Naive B cell (primary cell): ENCODE measurements around the gene RXRA. TPM values are rescaled to one million over a fixed set of nuclear protein-coding genes. Genes with fewer than 3 reads are reported as not detected.
A peak's percentile ranks its signal among the peaks of the same experiment; 100 is the strongest.

ENCODE experiments used
- ATAC-seq, 2 donors: fragments of 150-1000 bp; cut with Tn5 transposase; 2 replicates each; pipeline ENCODE4 v1.10.0; 2021; ENCODE audit warnings: low read depth in 2 of 2, mild to moderate bottlenecking in 2 of 2, moderate library complexity in 2 of 2
- DNase-seq: peaks from one replicate; pipeline ENCODE4 v3.0.0; 2022
- H3K27ac Mint-ChIP-seq, 6 donors: one replicate each; pipeline ENCODE4 v1.8.0; 2020 to 2022; ENCODE audit warnings: mild to moderate bottlenecking in 6 of 6, mixed read lengths in 6 of 6, moderate library complexity in 5 of 6, inconsistent platforms in 2 of 6
- H3K27me3 Mint-ChIP-seq, 3 donors: one replicate each; pipeline ENCODE4 v1.8.0; 2021 to 2022; ENCODE audit warnings: mixed read lengths in 3 of 3, mild to moderate bottlenecking in 1 of 3
- H3K36me3 Mint-ChIP-seq, 2 donors: one replicate each; pipeline ENCODE4 v1.8.0; 2020 to 2022; ENCODE audit warnings: mixed read lengths in 2 of 2, inconsistent platforms in 1 of 2, mild to moderate bottlenecking in 1 of 2
- H3K4me1 Mint-ChIP-seq, 3 donors: one replicate each; pipeline ENCODE4 v1.8.0; 2020 to 2022; ENCODE audit warnings: mixed read lengths in 3 of 3, inconsistent platforms in 1 of 3, mild to moderate bottlenecking in 1 of 3, moderate library complexity in 1 of 3
- H3K4me3 Mint-ChIP-seq, 8 donors: one replicate each; pipeline ENCODE4 v1.8.0; 2020 to 2022; ENCODE audit warnings: mild to moderate bottlenecking in 8 of 8, mixed read lengths in 8 of 8, moderate library complexity in 8 of 8, inconsistent platforms in 2 of 8
- H3K9me3 Mint-ChIP-seq, 7 donors: one replicate each; pipeline ENCODE4 v1.8.0; 2020 to 2022; ENCODE audit warnings: mixed read lengths in 7 of 7, mild to moderate bottlenecking in 5 of 7, inconsistent platforms in 2 of 7, moderate library complexity in 1 of 7
- polyA plus RNA-seq, 6 donors: library from polyadenylated mRNA; unstranded; fragments of 300-500 nt; fragmentation: Illumina TruSeq; gene quantifications; one replicate each; pipeline ENCODE4 v1.2.3, GENCODE V29; 2021; ENCODE audit warnings: low read depth in 6 of 6

RXRA gene
- polyA plus RNA-seq, 6 donors from 2014 or later, result 0.31 to 0.76 (median 0.50) TPM; not detected in 1

DNA sequence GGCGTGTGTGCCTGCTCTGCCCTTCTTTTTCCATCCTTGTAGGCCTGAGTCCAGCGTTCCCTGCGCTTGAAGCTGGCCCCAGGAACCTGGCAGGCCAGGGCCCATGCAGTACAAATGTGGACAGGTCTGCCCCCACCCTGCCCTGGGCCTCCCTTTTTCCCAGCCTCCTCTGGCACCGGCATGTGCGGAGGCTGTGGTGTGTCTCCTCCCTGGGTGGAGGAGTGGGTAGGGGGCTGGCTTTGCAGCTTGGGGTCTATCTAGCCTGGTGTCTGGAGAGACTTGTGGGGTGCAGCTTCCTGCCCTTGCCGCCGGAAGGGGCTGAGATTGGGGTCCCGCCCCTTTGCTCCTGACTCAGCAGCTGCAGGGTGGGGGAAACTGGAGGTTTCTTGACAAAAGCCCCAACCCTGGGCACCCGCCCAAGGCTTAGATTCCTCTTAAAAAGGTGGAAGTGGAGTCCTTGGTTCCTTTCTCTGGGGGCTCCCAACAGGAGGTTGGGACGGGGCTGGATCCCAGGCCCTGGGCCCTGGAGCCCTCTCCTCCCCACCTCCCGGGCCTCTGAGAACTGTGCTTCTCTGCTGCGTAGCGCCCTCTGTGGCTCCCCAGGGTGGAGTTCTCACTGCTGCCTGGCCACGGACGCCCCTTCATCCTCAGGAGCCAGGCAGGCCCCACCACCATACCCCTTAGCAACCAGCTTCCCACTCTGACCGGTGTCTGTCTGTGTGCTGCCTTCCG is 18.0 kb downstream of the RXRA start:
- peak; percentile 37 to 38 for ATAC-seq
- H3K4me3 Mint-ChIP-seq, result peak overlapping the region in 1 of 8 donors; percentile 41
- H3K27ac Mint-ChIP-seq, result peak overlapping the region in 3 of 6 donors; percentile 38 to 51 (median 47)
- no peaks in the 10 kb centered on the region for H3K36me3 Mint-ChIP-seq
- H3K4me1 Mint-ChIP-seq, result peaks cover 36 to 48% (median 41%) of the 10 kb centered on the region in 3 donors
- DNase-seq, result peak; percentile 12
- H3K9me3 Mint-ChIP-seq, result no peaks in the 10 kb centered on the region
- peaks cover 0 to 25% (median 0%) of the 10 kb centered on the region in 3 donors for H3K27me3 Mint-ChIP-seq

DNA sequence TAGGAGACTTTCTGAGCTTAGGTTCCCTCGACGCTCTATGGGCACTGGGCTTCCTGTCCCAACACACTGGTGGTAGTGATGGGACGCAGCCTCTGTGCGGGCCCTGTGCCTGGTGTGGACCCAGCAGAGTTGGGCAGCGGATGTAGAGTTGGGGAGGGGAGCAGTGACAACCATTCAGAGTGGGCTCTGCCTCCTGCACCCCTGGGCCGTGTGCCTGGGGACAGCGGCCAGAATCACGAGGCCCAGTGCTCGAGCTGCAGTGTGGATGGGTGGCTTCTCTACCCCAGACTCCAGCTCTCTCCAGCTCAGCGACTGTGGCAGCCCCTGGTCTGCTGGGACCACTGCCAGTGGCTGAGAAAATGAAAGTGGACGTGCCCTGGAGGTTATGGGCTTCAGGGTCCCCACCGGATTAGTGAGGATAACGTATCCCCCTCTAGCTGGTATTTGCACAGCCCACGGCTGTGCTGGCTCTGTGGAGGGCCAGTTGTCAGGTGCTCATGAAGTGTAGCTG is 18.6 kb downstream of the RXRA start:
- no peak for ATAC-seq
- peak overlapping the region in 1 of 8 donors; percentile 8 for H3K4me3 Mint-ChIP-seq

DNA sequence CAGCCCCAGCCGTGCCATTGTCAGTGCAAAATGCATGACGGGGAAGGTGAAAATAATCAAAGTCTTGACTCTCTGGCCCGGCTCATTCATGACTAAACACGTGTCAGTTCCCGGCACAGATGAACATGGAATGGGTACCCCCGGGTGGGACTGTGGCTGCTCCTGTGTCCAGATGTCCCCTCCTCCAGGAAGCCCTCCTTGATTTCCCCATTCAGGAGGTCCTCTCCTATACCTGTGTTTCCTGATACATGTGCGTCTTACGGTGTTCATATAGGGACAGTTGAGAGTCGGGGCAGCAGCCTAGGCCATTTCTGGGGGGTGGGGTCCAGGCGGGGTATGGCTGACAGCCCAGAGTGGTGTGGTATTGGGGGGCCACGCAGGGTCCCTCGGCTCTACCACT is 19.5 kb downstream of the RXRA start:
- Mint-ChIP-seq H3K27ac (no peak overlapping the region), H3K9me3 (no peaks in the 10 kb centered on the region), H3K4me1 (peaks cover 34 to 45% (median 41%) of the 10 kb centered on the region in 3 donors), H3K36me3 (no peaks in the 10 kb centered on the region), H3K27me3 (peaks cover 0 to 25% (median 0%) of the 10 kb centered on the region in 3 donors), H3K4me3 (no peak overlapping the region)
- DNase-seq, result no peak
- ATAC-seq, result no peak

More for the DNA sequence above, 18.6 kb downstream of the RXRA start:
- peak overlapping the region in 2 of 6 donors; percentile 47 to 51 for H3K27ac Mint-ChIP-seq
- H3K9me3 Mint-ChIP-seq, result no peaks in the 10 kb centered on the region
- H3K4me1 Mint-ChIP-seq, result peaks cover 36 to 48% (median 41%) of the 10 kb centered on the region in 3 donors
- no peak for DNase-seq
- no peaks in the 10 kb centered on the region for H3K36me3 Mint-ChIP-seq
- peaks cover 0 to 25% (median 0%) of the 10 kb centered on the region in 3 donors for H3K27me3 Mint-ChIP-seq

DNA sequence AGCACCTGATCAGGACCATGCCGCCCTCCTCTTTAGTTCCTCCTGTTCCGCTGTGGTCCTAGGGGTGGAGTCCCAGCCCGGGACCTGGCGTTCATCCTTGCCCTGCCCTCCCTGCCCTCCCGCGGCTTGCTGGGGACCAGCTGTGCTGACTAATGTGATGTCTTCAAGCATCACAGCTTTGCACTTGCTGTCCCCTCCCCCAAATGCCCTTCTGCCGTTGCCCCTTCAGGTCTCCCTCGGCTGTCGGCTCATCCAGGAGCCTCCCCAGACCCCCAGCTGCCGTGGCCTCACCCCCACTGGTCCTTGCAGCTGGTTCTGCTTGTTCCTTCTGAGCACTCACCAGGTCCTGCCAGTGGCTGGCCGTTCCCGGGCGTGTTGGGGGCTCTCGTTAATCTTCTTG is 19.9 kb downstream of the RXRA start:
- Mint-ChIP-seq H3K4me3 (no peak overlapping the region), H3K9me3 (no peaks in the 10 kb centered on the region), H3K27ac (peak overlapping the region in 1 of 6 donors; percentile 76), H3K4me1 (peaks cover 31 to 41% (median 41%) of the 10 kb centered on the region in 3 donors), H3K27me3 (peaks cover 0 to 25% (median 0%) of the 10 kb centered on the region in 3 donors), H3K36me3 (no peaks in the 10 kb centered on the region)
- DNase-seq (no peak), ATAC-seq (no peak)

DNA sequence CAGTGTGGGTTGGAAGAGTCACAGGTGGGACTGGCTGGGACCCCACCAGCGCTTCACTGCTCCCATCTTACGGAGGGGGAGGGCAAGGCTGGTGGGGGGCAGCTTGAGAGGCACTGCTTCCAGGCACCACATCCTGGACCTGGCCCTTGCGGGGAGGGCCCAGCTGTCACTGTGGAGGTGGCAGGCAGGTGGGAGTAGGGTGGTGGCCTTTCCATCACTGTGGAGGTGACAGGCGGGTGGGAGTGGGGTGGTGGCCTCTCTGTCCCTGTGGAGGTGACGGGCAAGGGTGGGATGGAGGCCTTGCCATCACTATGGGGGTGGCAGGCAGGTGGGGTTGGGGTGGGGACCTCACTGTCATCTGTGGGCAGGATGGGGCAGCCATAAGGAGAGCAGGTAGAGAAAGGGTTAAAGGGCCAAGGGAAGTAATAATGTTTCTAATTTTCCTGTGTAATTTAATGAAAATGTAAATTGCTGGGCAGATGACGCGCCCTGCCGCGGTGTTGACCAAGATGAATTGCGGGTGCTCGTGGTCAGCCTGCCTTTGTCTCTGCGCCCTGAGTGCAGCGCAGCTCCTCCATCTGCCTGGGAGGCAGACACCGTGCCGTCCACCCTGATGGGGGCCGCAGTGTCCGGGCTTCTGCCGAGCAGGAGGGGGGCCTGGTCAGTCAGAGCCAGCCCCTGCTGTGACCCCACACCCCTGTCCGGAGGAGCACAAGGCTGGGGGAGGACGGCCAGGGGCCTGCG is 20.8 kb downstream of the RXRA start:
- no peaks in the 10 kb centered on the region for H3K9me3 Mint-ChIP-seq

DNA sequence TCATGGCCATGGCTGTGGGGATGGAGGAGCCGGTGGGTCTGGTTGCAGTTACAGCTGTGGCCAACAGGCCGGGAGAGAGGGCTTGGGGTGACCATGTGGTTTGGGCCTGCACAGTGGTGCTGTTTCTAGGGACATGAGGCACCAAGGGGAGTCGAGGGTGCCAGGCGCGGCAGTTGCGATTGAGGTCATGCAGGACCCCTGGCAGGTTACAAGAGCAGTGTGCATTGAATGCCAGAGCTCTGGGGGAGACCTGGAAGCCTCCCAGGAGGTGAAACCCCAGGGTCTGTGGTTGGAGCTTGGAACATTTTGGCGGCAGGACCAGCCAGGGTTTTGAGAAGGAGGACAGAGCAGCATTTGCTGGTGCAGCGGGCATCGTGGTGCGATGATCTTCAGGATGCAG is 21.7 kb downstream of the RXRA start:
- no peak overlapping the region for H3K4me3 Mint-ChIP-seq
- H3K36me3 Mint-ChIP-seq, result no peaks in the 10 kb centered on the region
- no peaks in the 10 kb centered on the region for H3K9me3 Mint-ChIP-seq
- ATAC-seq, result no peak
- H3K4me1 Mint-ChIP-seq, result peaks cover 27 to 32% (median 27%) of the 10 kb centered on the region in 3 donors
- DNase-seq, result no peak
- peak overlapping the region in 2 of 6 donors; percentile 22 to 66 for H3K27ac Mint-ChIP-seq
- H3K27me3 Mint-ChIP-seq, result peaks cover 0 to 25% (median 0%) of the 10 kb centered on the region in 3 donors

More for the DNA sequence above, 20.8 kb downstream of the RXRA start:
- Mint-ChIP-seq H3K36me3 (no peaks in the 10 kb centered on the region), H3K4me3 (no peak overlapping the region), H3K27me3 (peaks cover 0 to 25% (median 0%) of the 10 kb centered on the region in 3 donors), H3K4me1 (peaks cover 27 to 40% (median 34%) of the 10 kb centered on the region in 3 donors), H3K27ac (no peak overlapping the region)
- DNase-seq (no peak), ATAC-seq (no peak)

DNA sequence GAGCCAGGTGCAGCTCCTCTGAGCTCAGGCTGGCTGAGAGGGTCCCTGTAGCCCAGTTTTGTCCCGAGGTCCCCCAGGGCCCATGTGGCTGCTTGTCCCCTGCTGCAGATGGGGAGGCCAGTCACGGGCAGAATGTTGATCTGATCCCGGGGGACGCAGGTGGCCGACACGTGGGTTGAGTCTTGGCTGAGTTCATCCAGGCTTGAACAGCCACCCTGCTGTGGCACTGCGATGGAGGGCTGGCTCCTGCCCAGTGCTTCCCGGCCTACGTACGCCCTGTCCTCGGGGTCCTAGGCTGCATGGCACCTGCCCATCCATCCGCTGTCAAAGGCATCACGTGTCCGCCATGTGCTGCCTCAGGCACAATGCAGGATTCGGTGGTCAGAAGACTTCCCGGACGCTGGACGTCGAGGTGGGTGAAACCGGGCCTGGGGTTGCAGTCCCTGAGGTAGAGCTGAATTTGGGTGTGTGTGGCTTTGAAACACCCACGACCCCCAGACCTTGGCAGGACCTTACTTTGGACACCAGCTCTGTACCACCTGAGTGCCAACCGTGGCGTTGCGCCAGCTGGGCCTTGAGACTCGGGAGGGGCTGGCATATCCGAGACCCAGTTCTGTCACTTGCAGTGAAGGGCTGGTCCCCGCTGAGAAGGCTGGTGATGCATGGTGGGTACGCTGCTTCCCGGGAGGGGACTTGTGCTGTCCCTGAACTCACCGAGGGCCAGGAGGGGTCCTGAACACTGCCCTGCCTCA is 22.3 kb downstream of the RXRA start:
- H3K36me3 Mint-ChIP-seq, result no peaks in the 10 kb centered on the region
- H3K4me1 Mint-ChIP-seq, result peaks cover 22 to 27% (median 22%) of the 10 kb centered on the region in 3 donors
- no peaks in the 10 kb centered on the region for H3K9me3 Mint-ChIP-seq
- no peak overlapping the region for H3K4me3 Mint-ChIP-seq
- no peak for ATAC-seq
- no peak for DNase-seq
- H3K27me3 Mint-ChIP-seq, result peaks cover 0 to 25% (median 0%) of the 10 kb centered on the region in 3 donors
- H3K27ac Mint-ChIP-seq, result no peak overlapping the region

DNA sequence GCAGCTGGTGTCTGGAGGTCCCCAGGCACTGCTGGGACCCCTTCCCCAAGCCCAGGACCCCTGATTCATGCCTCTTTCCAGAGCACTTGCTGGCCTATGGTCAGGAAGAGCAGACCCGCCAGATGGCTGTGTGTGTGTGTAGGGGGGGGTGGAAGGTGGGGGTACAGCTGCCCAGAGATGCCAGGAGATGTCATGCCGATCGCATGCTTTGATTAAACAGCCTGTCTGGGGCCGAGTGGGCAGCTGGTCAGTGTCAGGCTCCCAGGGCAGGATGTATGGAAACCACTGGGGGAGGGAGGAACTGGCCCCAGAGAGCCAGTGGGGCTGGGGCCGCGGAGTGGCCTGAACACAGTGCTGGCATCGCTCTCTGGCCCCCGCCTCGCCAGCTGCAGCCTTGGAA is 23.7 kb downstream of the RXRA start:
- no peak for DNase-seq
- ATAC-seq, result no peak
- Mint-ChIP-seq H3K27me3 (peaks cover 0 to 16% (median 0%) of the 10 kb centered on the region in 3 donors), H3K4me1 (peaks cover 9 to 14% (median 13%) of the 10 kb centered on the region in 3 donors), H3K27ac (no peak overlapping the region), H3K9me3 (no peaks in the 10 kb centered on the region), H3K36me3 (no peaks in the 10 kb centered on the region), H3K4me3 (no peak overlapping the region)

DNA sequence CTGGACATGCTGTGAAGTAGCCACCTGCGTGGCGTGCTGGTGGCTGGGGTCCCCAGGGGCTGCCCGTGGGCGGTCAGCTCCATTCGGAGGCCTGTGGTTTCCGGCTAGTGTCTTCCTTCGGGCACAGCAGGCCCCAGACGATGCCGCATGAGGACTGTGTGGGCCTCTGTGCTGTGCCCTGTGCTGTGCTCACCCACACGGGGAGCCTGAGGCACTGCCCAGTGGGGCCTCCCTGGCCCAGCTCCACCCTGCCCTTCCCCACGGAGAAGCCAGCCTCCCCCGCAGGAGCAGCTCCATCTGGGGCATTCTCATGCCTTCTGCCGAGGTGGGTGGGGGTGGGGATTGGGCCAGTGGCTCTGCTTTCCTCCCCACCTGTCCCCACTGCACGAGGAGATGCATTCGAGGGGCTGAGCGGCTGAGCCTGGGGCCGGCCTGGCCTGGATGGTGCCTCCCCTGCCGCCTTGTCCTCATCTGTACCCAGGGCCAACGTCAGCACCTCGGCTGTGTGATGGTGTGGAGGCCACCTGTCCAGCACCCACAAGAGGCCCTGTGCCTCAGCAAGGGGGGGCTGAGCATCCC is 24.2 kb downstream of the RXRA start:
- Mint-ChIP-seq H3K27me3 (peaks cover 0 to 12% (median 0%) of the 10 kb centered on the region in 3 donors), H3K36me3 (no peaks in the 10 kb centered on the region), H3K4me3 (no peak overlapping the region), H3K4me1 (peaks cover 7 to 14% (median 10%) of the 10 kb centered on the region in 3 donors), H3K27ac (no peak overlapping the region), H3K9me3 (no peaks in the 10 kb centered on the region)
- no peak for ATAC-seq
- no peak for DNase-seq

DNA sequence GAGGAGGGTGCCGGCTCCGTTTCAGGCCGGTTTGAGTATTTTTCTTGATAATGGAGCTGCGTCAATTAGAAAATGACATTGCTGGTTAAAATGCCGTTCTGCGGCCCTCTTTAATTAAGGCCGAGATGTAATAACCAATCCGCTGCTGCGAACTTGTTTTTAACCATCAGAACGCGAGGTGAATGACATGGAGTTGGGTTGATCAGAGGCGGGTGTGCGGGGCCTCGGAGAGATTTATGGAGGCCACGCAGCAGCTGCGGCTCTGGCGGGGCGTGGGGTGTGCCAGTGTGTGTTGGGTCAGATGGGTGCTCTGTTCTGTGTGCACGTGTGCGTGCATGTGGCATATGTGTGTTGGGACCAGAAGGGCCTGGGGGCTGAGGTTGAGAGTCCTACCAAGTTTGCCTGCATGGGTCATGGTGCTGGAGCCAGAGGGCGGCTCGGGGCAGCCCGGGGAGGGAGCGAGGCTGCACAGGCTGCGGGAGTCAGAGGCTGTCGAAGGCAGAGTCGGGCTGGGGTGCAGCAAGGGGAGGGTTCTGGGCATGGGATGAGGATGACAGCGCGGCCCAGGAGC is 25.4 kb downstream of the RXRA start:
- peaks cover 7 to 9% (median 7%) of the 10 kb centered on the region in 3 donors for H3K4me1 Mint-ChIP-seq
- no peak overlapping the region for H3K4me3 Mint-ChIP-seq
- H3K9me3 Mint-ChIP-seq, result no peaks in the 10 kb centered on the region
- H3K27me3 Mint-ChIP-seq, result peaks cover 0 to 5% (median 0%) of the 10 kb centered on the region in 3 donors
- H3K36me3 Mint-ChIP-seq, result no peaks in the 10 kb centered on the region
- DNase-seq, result no peak
- H3K27ac Mint-ChIP-seq, result peak overlapping the region in 3 of 6 donors; percentile 21 to 80 (median 74)
- no peak for ATAC-seq

DNA sequence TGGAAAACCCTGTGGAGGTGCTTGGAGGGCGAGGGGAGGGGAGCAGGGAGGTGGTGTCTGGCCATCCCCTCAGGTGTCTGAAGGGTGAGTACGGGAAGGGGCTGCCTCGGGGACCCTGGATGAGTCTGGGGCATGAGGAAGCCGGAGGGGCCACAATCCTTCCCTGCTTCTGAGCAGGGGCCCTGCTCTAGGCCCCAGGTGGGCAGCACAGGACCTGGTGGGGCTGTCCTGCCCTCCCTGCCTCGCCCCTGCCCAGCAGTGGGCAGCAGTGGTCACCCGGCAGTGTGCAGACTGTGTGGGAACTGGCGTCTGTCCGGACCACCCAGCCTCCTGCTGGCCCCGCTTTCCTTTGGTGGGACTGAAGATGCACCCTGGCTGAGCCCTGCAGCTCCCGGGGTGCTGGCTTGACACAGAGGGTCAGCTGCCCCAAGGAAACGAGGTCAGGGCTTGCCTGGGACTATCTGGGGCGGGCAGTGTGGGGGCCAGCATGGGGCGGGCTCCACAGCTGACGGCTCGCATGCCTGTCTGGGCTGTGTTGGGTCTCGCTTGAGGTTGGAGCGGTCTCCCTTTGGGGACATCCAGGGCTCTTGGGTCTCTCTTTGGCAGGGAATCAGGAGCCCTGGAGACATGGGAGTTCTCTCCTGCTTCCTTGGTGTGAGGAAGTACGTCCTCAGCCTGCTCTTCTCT is 26.1 kb downstream of the RXRA start:
- no peak for DNase-seq
- Mint-ChIP-seq H3K4me1 (peaks cover 7% of the 10 kb centered on the region in 3 donors), H3K9me3 (no peaks in the 10 kb centered on the region), H3K36me3 (no peaks in the 10 kb centered on the region), H3K4me3 (no peak overlapping the region), H3K27ac (no peak overlapping the region), H3K27me3 (peaks cover 0 to 5% (median 0%) of the 10 kb centered on the region in 3 donors)
- no peak for ATAC-seq

DNA sequence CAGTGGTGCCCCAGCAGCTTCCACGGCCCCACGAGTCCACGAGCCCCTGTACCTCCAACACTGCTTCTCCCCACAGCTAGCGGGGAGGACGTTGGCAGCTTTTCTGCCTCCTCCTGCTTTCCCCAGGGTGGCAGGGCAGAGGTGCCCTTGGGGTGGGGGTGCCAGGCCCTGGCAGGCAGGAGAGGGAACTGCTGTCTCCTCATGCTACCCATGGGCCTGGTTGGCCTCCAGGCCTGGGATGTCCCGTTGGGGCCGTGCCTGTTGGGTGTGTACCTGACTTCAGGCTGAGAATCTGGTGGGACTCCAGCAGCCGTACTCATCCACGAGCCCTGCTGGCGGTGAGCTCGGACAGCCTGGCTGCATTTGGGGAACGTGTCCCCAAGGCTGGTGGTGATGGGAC is 27.3 kb downstream of the RXRA start:
- Mint-ChIP-seq H3K27ac (no peak overlapping the region), H3K27me3 (no peaks in the 10 kb centered on the region)

More for the DNA sequence above, 27.3 kb downstream of the RXRA start:
- DNase-seq, result no peak
- no peak overlapping the region for H3K4me3 Mint-ChIP-seq
- H3K36me3 Mint-ChIP-seq, result no peaks in the 10 kb centered on the region
- ATAC-seq, result no peak
- no peaks in the 10 kb centered on the region for H3K4me1 Mint-ChIP-seq
- H3K9me3 Mint-ChIP-seq, result no peaks in the 10 kb centered on the region
